GM21367 (cell line): ENCODE measurements around the gene THSD7B.
"Not testable (repeated sequence)": the region's sequence is repeated elsewhere in the genome, so short reads cannot be mapped to it uniquely, and the experiment has no call there.

Experiments
- ATAC-seq: cut with Tn5 transposase; IDR thresholded peaks from one replicate; pipeline ENCODE4 v1.9.1; 2021; ENCODE audit not compliant: unreplicated experiment

THSD7B gene

DNA sequence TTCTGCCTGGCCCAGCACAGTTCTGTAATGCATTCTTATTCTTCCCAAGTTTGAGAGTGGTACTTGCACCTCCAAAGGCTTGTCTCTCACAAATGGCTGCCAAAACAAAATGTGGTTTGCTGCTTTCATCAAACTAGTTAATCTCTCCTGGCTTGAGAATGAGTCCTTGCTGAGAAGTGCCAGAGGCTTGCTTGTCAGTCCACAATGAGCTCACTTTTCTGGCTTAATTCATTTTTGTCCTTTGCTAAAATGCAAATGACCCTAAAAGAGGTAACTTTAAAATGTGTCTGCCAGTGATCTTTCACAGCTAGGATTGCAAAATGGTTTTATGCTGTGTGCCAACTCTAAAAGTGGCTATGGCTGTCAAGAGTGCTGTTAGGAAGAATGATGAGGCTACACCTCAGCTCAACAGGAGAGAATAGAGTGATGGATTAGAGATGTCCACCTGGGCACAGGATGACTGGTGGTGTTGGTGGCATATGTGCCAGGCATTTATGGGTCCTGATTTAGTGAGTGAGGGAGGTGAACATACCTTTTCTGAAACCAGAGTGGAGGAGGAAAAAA lies 907.7 kb downstream of the THSD7B start:
- no peak for ATAC-seq

DNA sequence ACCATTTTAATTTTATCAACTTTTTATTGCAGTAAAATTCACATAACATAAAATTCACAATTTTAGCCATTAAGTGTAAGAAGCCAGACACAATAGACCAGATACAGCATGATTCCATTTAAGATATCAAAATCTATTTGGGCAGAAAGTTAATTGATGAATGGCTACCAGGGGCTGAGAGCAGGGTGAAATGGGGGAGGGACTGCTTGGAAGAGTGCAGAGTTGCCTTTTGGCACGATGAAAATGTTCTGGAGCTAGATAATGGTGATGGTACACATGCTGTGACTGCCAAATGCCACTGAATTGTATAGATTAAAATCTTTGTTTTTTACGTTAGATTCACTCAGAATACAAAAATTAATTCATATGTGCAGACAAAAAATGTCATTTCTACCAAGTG lies 909.6 kb downstream of the THSD7B start:
- ATAC-seq, result no peak

DNA sequence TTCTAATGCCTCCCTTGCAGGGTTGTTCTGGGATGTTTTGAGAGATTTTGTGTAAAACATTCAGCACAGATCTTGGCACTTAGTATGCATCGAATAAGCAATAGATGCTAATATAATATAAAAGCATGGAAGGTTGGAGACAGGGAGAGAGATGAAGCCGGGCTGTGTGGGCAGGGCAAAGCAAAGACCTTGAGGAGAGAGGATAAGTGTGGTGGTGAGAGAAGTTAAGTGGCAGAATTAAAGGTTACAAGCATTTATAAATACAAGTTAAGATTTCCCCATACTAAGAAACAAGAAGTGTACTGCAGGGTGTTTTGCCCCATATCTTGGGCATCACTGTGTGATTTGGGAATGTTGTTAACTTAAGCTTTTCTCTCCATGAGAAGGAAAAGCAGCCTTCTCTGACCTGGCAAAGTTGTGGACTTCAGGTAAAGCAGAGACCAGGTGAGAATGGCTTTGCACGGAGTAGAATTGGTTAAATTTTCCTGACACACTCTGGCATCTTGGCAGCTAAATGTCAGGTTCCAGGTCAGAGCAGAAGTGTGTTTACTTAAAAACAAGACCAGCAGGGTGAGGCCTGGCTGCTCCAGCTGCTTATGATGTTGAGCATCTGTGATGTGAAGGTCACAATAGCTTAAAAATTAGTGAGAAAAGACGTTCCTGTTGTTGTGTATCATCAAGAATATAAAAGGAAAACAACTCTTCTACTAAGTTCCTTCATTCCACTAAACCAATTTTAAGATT lies 910.4 kb downstream of the THSD7B start:
- no peak for ATAC-seq

DNA sequence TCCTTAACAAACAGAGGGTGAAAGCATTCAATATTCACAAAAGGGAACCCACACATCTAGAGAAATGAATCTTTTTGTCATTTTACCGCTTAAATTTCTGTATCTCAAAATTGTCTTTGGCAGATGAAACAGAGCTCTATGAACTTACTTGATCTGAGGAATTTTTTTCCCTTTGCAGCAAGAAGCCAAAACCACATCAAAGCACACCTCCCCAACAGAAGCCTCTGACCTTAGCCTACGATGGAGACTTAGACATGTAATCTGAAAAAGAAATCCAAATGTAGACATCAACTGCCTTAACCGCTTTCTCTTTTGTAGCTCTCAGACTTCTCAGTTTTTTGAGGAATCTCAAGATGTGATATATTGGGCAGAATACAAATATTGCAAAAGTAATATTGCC lies 911.0 kb downstream of the THSD7B start:
- ATAC-seq, result no peak

DNA sequence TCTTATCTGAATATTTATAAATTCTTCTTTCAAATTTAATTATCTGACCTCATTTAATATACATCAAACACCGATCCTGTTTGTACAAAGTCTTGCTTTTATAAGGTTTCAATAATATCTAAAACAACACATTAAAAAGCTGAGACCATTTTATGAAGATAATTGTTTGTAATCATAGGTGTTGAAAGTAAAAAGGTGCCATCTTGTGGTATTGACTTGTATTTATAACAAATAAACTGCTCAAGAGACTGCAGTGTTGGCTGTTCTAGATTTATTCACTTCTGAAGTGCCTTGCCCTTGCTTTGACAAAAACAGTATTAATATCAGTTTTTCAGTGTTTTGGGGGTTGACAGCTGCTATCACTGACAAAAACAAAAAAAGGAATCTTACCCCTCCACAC lies 912.1 kb downstream of the THSD7B start:
- no peak for ATAC-seq

DNA sequence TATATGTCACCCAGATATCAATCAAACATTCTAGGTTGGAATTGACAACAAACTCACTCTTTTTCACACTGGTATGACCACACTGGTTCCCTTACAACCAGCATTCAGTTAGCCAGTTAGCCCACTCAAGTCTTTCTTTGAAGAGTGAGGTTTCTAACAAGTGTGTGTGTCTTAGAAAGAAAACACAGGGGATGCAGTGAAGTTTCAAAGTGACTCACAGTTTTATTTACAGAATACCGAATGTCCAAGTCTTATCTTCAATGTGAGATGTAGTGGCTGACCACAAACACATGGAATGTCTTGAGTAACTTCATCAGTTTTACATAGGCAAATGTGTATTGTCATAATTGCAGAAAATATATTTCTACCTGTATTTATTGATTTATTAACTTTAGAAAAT lies 924.2 kb downstream of the THSD7B start:
- no peak for ATAC-seq

DNA sequence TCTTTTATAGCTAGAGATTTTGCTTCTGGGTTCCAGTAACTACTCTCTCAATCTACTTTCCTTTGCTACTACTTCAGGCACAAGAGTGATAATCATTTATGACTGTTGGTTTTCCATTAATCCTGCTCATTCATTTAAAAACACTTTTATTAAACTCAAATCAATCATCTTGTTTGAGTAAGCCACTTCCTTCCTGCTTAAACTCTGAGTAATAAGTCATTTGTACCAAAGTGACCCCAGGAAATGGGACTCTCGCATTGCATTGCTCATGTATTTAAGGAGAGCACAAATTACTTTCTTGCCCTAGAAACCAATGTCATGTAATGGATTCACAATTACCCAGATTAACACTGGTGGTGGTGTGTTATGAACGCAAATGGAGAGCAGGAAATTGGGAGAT lies 928.2 kb downstream of the THSD7B start:
- no peak for ATAC-seq

DNA sequence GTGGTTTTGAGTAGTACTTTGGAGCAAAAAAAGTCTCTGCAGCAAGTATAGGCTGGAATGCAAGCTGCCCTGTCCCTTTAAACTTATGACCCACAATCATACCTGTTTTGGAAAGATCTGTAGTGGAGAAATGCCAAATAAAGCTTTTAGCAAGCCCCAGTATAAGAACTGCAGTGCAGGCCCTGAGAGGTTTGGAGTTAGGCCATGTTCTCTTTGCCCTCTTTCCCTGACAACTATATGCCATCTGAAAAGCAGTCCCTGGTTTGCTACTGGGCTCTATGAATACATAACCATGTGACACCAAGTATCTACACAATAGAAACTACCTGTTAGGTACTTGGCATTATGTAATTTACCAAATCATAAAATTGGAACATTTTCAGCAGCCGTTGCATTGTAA lies 931.6 kb downstream of the THSD7B start:
- no peak for ATAC-seq

DNA sequence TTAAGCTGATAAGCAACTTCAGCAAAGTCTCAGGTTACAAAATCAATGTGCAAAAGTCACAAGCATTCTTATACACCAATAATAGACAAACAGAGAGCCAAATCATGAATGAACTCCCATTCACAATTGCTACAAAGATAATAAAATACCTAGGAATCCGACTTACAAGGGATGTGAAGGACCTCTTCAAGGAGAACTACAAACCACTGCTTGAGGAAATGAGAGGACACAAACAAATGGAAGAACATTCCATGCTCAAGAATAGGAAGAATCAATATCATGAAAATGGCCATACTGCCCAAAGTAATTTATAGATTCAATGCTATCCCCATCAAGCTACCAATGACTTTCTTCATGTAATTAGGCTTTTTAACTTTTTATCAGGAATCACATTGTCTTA lies 934.9 kb downstream of the THSD7B start:
- ATAC-seq, result not testable (repeated sequence)

DNA sequence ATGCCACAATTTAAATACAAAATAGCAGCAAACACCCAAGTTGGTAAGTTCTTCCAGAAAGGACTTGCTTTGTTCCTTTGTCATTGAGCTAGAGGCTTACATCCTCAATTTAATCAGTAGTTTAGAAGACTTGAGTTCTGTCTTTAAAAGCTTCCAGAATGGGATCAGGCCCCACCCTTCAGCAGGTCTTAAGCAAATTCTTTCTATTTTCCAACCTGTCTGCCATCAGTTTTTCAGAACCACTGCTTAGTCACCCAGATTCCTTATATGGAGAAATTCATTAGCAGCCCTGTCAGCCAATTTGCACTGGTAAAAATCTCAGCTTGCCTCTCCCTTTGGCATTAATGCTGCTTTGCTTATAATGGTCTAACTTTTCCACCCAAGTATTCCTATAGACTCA lies 935.3 kb downstream of the THSD7B start:
- no peak for ATAC-seq

DNA sequence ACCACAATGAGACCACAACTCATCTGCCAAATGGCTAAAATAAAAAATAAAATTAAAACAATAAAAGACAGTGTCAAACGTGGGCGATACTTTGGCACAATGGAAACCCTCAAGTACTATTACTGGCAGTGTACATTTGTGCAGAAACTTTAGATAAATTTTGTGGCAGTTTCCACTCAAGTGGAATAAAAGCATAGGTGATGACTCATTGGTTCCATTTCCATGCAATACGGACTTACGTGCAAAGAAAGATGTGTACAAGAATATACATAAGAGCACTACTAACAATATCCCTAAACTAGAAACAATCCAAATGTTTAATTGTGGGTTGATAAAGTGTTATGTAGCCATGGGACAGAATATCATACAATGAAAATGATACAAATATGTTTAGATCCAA lies 940.0 kb downstream of the THSD7B start:
- no peak for ATAC-seq

DNA sequence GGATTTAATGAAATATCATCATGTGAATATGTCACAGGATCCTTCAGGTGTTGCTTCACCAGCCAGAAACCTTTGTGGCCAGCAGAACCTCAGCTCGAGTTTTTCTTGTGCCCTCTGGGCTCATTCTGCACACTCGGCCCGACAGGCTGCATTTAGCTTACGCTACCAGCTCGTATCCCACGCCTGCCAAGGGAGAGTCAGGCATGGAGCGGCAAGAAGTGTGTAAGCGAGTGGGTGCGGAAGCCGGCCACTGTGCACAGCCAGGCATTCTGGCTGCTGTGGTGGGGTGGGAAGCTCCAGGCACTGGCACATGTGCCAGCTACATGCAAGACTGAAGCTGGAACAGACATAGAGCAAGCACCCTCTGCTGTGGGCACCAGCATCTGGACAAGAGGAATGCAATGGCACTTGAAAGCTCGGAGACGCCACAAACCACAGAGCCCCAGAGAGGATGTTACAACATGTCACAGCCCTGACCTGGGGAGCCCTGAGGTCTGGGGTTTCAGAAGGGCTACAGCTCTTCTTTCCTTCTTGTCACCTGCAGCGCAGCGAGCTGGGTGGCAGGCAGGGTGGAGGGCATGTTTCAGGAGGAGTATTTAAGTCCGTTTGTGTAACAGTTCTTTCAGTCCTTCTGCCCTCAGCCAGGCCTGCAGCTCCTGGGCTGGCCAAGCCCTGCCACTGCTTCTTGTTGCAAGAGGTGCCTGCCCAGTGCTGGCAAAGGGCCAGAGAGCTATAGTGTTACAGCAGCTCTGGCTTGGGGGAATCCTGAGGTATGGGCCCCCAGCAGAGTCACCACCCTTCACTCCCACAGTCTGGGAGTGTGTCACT lies 941.7 kb downstream of the THSD7B start:
- no peak for ATAC-seq

DNA sequence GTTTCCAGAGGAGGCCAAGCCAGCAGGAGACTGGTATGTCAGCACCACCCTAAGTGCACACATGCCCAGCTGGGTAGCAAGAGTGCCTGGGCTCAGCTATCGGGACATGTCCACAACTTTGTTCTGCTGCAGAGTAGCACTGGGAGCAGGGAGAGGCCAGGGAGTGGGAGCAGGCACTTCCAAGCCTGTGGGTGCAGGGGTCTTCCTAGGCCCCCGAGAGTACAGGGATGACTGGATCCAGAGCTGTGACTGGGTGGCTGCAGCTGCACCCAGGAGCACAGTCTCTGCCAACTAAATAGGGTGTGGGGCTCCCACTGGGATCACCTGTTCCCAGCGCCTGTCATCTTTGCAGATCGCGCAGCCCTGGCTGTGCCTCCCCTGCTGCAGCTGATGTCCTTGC lies 943.0 kb downstream of the THSD7B start:
- no peak for ATAC-seq

DNA sequence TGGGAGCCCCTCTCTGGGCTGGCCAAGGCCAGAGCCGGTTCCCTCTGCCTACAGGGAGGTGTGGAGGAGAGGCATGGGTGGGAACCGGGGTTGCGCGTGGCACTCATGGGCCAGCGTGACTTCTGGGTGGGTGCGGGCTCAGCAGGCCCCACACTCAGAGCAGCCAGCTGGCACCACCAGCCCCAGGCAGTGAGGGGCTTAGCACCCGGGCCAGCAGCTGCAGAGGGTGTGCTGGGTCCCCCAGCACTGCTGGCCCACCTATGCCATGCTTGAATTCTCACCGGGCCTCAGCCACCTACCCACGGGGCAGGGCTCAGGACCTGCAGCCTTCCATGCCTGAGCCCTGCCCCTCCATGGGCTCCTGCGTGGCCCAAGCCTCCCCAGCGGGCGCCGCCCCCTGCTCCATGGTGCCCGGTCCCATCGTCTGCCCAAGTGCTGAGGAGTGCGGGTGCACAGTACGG lies 950.4 kb downstream of the THSD7B start:
- ATAC-seq, result no peak

DNA sequence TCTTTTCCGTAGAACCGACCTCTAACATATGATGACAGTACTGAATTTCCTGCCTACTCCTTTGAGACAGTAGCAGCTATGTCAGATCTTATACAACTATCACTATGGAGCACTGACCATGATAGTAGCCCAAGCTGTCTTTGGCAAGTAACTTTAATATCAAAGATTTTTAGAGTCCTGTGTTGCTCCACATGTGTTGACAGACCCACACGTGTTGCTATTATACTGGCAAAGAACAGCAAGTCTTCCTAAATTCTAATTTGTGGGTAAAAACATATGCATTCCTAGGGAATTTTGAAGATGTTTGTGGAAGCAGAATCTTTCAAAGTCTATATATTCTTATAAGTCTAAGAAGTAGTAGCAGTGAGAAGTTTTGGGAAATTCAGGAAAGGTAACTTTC lies 953.4 kb downstream of the THSD7B start:
- ATAC-seq, result no peak

DNA sequence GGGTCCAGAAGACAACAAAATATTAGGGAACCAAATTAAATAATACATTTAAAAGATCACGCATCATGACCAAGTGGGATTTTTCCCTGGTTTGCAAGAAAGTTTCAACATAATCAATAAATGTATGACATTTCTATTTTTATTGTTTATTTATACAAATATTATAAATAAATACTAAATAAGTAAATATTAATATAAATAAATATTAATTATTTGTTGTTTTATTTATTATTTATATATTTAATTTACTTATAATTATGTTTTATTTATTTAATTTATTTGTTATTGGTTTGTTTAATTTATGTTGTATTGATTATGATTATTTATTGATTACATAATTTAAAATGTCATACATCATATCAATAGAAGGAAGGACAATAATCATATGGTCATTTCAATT lies 956.4 kb downstream of the THSD7B start:
- no peak for ATAC-seq

DNA sequence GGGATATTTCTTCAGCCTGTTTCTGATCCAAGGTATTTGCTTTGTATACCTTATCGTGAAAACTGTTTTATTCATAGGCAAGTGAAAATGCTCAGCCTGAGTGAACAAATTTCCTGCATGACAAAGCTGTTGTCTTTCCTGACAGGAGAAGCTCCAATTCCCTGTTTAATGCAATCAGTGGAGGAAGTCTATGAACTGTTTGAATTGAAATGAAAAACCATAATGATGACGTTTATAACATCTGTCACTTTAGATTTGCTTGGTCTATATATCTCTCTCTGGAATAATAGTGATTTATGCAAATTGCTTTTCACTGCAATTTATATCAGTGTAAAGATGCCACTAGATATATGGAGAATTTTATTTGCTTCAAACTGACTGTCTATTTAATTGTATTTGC lies 959.6 kb downstream of the THSD7B start:
- ATAC-seq, result no peak
